GM12878 (cell line): ENCODE results near the gene GTPBP1.
A peak's percentile ranks its signal among the peaks of the same experiment; 100 is the strongest.

Experiments used
- CHD1 ChIP-seq: IDR thresholded peaks from 2 replicates; pipeline ENCODE4 v1.6.1; 2012; ENCODE audit warnings: low read depth, low read length, improper control_type of control experiment
- EZH2 ChIP-seq: IDR thresholded peaks from 2 replicates; pipeline ENCODE4 v1.6.1; 2012; ENCODE audit warnings: low read depth, mild to moderate bottlenecking, control low read depth, inconsistent platforms, low read length, borderline replicate concordance; ENCODE audit not compliant: control insufficient read depth
- JUND ChIP-seq: IDR thresholded peaks from 2 replicates; pipeline ENCODE4 v1.6.1; 2012; ENCODE audit warnings: low read depth, mild to moderate bottlenecking, low read length, improper control_type of control experiment, moderate library complexity
- RFX5 ChIP-seq: IDR thresholded peaks from 2 replicates; pipeline ENCODE4 v1.6.1; 2011; ENCODE audit warnings: low read depth, low read length, improper control_type of control experiment
- SP1 ChIP-seq: IDR thresholded peaks from one replicate; pipeline ENCODE4 v1.6.1; 2011; ENCODE audit warnings: low read depth, low read length
- TBL1XR1 ChIP-seq: IDR thresholded peaks from 2 replicates; pipeline ENCODE4 v1.6.1; 2012; ENCODE audit warnings: low read depth, low read length, improper control_type of control experiment
- ZNF24 ChIP-seq: fragments of 450-650 bp; IDR thresholded peaks from 2 replicates; pipeline ENCODE4 v1.6.1; 2017; ENCODE audit warnings: antibody characterized with exemption, mild to moderate bottlenecking
- ZNF384 ChIP-seq: IDR thresholded peaks from 2 replicates; pipeline ENCODE4 v1.6.1; 2012; ENCODE audit warnings: low read depth, mild to moderate bottlenecking, low read length, improper control_type of control experiment, borderline replicate concordance
- TF ChIP-seq, protein P1 (sequence below): fragments of 450-650 bp; IDR thresholded peaks from 2 replicates; pipeline ENCODE4 v1.6.1; 2016; ENCODE audit warnings: mild to moderate bottlenecking
- TF ChIP-seq, protein P2 (sequence below): IDR thresholded peaks from 2 replicates; pipeline ENCODE4 v1.6.1; 2011; ENCODE audit warnings: borderline replicate concordance, low read depth, mild to moderate bottlenecking, moderate library complexity, mixed read lengths, low read length; ENCODE audit not compliant: insufficient read depth; ENCODE audit errors: extremely low read length
- TF ChIP-seq, protein P3 (sequence below), 3 experiments: IDR thresholded peaks in 2 of 3; conservative IDR thresholded peaks in 1 of 3; 2 replicates each; pipeline ENCODE4 v1.5.1; 2011; ENCODE audit warnings: low read depth in 3 of 3, low read length in 3 of 3, mild to moderate bottlenecking in 3 of 3, control low read depth in 2 of 3, moderate library complexity in 2 of 3, inconsistent platforms in 1 of 3, mixed read lengths in 1 of 3; ENCODE audit not compliant: control insufficient read depth in 2 of 3, insufficient read depth in 1 of 3; ENCODE audit errors: extremely low read depth in 1 of 3

DNA sequence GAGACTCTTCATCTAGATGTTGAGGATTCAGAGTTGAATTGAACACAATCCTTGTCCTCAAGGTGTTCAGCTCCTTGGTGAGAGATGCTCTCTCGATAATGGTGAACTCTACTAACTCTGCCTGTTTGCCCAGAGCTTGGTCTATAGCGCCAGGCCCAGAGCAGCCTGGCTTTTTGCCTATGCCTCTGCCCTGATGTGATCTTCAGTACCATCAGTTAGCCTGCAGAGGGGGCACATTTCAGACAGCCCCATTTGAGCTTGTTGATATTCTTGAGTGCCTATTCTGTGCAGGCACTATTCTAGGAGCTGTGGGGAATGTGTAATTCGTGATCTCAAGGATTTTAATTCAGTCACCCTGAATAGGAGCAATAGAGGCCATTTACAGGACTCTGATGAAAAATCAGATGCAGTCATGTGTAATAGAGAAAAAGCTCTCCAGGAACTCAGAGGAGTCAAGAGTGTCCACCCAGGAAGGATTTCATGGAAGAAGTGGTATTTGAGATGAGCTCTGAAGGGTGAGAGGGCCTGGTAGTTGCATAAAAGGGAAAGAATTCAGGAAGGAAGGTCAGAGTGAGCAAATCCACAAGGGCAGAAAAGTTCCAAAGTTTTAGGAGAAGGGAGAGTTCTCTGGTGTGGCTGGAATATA, 19.3 kb downstream of the GTPBP1 start:
- TF ChIP-seq ZNF24 (no peak), CHD1 (no peak), EZH2 (no peak), TBL1XR1 (no peak), RFX5 (no peak), JUND (no peak), ZNF384 (no peak), SP1 (no peak)
- TF ChIP-seq, protein P1, sequence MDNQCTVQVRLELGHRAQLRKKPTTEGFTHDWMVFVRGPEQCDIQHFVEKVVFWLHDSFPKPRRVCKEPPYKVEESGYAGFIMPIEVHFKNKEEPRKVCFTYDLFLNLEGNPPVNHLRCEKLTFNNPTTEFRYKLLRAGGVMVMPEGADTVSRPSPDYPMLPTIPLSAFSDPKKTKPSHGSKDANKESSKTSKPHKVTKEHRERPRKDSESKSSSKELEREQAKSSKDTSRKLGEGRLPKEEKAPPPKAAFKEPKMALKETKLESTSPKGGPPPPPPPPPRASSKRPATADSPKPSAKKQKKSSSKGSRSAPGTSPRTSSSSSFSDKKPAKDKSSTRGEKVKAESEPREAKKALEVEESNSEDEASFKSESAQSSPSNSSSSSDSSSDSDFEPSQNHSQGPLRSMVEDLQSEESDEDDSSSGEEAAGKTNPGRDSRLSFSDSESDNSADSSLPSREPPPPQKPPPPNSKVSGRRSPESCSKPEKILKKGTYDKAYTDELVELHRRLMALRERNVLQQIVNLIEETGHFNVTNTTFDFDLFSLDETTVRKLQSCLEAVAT: no peak
- TF ChIP-seq, protein P2, sequence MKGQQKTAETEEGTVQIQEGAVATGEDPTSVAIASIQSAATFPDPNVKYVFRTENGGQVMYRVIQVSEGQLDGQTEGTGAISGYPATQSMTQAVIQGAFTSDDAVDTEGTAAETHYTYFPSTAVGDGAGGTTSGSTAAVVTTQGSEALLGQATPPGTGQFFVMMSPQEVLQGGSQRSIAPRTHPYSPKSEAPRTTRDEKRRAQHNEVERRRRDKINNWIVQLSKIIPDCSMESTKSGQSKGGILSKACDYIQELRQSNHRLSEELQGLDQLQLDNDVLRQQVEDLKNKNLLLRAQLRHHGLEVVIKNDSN: no peak
- TF ChIP-seq, protein P3, sequence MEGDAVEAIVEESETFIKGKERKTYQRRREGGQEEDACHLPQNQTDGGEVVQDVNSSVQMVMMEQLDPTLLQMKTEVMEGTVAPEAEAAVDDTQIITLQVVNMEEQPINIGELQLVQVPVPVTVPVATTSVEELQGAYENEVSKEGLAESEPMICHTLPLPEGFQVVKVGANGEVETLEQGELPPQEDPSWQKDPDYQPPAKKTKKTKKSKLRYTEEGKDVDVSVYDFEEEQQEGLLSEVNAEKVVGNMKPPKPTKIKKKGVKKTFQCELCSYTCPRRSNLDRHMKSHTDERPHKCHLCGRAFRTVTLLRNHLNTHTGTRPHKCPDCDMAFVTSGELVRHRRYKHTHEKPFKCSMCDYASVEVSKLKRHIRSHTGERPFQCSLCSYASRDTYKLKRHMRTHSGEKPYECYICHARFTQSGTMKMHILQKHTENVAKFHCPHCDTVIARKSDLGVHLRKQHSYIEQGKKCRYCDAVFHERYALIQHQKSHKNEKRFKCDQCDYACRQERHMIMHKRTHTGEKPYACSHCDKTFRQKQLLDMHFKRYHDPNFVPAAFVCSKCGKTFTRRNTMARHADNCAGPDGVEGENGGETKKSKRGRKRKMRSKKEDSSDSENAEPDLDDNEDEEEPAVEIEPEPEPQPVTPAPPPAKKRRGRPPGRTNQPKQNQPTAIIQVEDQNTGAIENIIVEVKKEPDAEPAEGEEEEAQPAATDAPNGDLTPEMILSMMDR (IDR thresholded peaks at IDR 0.05 in 2 of 3, conservative IDR thresholded peaks at IDR 0.05 in 1 of 3; ENCODE audit: control insufficient read depth in 2 of 3, extremely low read depth in 1 of 3, insufficient read depth in 1 of 3, low read depth in 3 of 3, low read length in 3 of 3): peak; percentile 35 to 48 (median 45); a peak in 5 of 6 replicates
